GM19240 (cell line): Measurements from ENCODE around the gene ORMDL3.
"Not testable (repeated sequence)": the region's sequence is repeated elsewhere in the genome, so short reads cannot be mapped to it uniquely, and the experiment has no call there.

Source experiments
- DNase-seq: peaks from one replicate; pipeline ENCODE4 v3.0.0; 2011; ENCODE audit warnings: low spot score; ENCODE audit not compliant: insufficient read length

ORMDL3 gene

GRCh38 chr17:39925282-39926134, 1.9 kb downstream of the ORMDL3 start:
- no peak for DNase-seq

GRCh38 chr17:39924691-39925055, 2.7 kb downstream of the ORMDL3 start:
- no peak for DNase-seq

GRCh38 chr17:39923836-39924690, 3.3 kb downstream of the ORMDL3 start:
- no peak for DNase-seq

GRCh38 chr17:39923230-39923629, 4.2 kb downstream of the ORMDL3 start:
- DNase-seq = no peak

- no peak for DNase-seq
Observed at GRCh38 chr17:39922006-39922405, 5.4 kb downstream of the ORMDL3 start.

- no peak for DNase-seq
Observed at GRCh38 chr17:39921323-39921722, 6.1 kb downstream of the ORMDL3 start.

- DNase-seq = no peak
Observed at GRCh38 chr17:39920218-39921210, 6.9 kb downstream of the ORMDL3 start.

- DNase-seq = no peak
Observed at GRCh38 chr17:39919087-39919683, 8.2 kb downstream of the ORMDL3 start.

GRCh38 chr17:39916918-39917317, 10.5 kb downstream of the ORMDL3 start:
- DNase-seq = no peak

GRCh38 chr17:39915559-39915958, 11.8 kb downstream of the ORMDL3 start:
- DNase-seq = no peak

GRCh38 chr17:39913989-39914388, 13.4 kb downstream of the ORMDL3 start:
- no peak for DNase-seq

GRCh38 chr17:39908789-39909352, 18.5 kb downstream of the ORMDL3 start:
- no peak for DNase-seq

- DNase-seq = no peak
Observed at GRCh38 chr17:39904990-39905288, 22.5 kb downstream of the ORMDL3 start.

- no peak for DNase-seq
Observed at GRCh38 chr17:39903158-39903884, 24.1 kb downstream of the ORMDL3 start.

GRCh38 chr17:39902027-39902426, 25.4 kb downstream of the ORMDL3 start:
- DNase-seq = not testable (repeated sequence)

GRCh38 chr17:39899215-39899614, 28.2 kb downstream of the ORMDL3 start:
- no peak for DNase-seq

- no peak for DNase-seq
Observed at GRCh38 chr17:39898088-39898487, 29.3 kb downstream of the ORMDL3 start.

- DNase-seq = no peak
Observed at GRCh38 chr17:39894681-39895376, 32.6 kb downstream of the ORMDL3 start.

- DNase-seq = no peak
Observed at GRCh38 chr17:39889200-39889599, 38.2 kb downstream of the ORMDL3 start.
